ENCODE results near the gene PRR30.

The PRR30 gene

GRCh38 chr2:27154488-27154887 lies 15.3 kb upstream of the PRR30 start:
- DNase-seq: no peak

GRCh38 chr2:27152796-27153464 lies 13.7 kb upstream of the PRR30 start:
- no peak for DNase-seq

DNA sequence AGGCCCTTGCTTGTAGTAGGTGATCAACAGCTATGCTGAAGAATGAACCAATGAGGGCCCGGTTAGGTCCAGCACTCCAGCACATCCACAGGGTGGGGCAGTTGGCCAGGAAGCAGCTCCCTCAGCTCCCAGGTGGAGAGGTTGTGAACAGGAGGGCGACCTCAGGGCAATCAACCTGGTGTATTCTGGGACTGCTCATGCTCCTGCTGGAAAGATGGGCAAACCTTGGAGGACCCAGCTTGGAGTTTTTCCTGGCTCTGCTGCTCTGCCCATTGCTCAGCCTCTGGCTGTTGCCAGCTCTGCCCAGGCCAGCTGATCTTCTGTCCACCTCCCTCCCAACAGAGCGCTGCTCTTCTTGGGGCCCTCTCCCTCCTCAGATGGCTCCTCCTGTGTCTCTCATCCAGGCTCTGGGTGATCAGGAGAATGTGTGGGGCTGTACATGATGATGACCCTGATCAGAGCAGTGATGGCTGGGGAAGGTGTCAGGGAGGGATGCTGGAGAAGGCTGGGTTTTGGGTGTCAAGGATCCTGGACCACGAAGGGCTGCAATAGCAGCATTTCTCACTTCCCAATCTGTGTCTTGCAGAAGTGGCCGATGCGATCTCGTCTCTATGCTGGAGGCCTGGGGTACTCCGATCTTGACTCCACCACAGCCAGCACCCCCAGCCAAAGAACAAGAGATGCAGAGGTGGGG lies 13.0 kb upstream of the PRR30 start:
- no peak for DNase-seq

- DNase-seq: no peak
Observed at GRCh38 chr2:27150639-27151230, 11.5 kb upstream of the PRR30 start.

DNA sequence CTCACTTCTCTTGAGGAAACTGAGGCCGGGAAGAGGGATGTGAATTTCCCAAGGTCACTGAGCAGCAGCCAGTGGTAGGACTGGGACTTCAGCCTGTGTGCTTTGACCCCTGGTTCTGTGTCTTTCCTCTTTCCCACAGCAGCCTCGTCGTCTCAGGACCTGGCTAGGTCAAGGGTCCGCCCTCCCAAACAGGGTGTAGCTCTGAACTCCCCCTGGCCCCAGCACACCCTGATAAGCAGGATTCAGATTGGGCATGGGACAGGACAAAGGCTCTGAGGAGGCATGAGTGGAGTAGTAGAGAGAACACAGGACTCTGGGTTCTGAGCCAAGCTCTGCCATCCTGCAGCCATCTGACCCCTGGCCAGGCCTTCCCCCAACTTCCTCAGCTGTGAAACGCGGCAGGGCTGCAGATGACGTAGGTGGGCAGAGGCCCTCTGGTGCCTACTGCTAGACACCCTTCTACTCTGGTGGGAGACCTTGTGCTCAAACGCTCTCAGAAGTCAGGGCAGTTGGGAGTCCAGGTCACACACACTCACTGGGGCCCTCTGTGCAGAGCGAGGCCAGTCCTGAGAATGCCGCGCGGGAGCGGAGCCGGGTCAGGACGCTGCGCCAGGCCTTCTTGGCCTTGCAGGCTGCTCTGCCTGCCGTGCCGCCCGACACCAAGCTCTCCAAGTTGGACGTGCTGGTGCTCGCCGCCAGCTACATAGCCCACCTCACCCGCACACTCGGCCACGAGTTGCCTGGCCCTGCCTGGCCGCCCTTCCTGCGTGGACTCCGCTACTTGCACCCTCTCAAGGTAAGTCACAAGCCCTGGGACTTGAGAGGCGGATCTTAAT lies 10.6 kb upstream of the PRR30 start:
- no peak for DNase-seq

DNA sequence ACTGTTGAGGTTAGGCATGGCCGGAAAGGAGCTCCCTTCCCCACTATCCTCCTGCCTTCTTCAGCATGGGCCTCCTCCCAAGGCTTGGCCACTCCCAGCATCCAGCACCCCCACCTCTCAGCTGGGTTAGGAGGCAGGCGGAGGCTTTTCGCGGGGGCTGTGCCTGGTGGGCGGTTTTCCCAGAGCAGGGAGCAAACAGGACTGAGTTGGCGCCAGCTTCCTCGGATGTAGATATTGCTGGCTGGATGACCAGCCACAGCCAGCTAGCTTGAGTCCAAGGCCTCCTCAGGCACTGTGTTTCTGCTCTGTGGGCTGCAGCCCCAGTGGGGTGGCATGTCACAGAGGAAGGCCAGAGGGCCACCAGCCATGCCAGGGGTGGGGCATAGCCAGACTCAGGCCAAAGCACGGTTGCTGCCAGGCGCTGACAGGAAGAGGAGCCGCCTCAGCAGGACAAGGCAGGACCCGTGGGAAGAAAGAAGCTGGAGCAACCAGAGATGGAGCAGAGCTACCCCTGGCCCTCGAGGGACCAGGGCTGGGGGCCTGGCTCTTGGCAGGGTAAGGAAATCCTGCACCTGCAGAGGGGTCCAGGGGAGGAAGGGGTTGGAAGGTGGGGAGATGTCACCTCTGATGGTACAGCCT lies 9.7 kb upstream of the PRR30 start, which contains the start of gene TCF23:
TCF23 (plus strand) TSS at position 204 of the 639 bp plus-strand sequence; CDS start at position 334, 130 bp downstream.
- no peak for DNase-seq

DNA sequence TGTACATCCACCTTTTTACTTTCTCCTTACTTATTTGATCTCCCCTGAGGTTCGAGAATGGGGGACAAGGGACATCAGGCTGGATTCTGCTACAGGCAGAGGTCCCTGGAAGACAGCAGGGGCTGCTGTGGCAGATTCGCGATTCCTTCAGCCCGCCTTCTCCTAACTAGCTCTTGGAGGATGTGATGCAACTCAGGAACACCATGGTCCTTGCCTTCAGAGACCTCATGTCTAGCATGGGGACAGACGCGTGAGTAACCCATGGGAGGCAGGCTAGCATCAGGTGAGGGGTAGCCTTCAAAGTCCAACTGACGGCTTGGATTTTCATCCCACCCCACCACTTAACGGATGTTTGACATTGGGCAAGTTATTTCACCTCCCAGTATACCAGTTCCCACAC lies 8.7 kb upstream of the PRR30 start:
- no peak for DNase-seq

DNA sequence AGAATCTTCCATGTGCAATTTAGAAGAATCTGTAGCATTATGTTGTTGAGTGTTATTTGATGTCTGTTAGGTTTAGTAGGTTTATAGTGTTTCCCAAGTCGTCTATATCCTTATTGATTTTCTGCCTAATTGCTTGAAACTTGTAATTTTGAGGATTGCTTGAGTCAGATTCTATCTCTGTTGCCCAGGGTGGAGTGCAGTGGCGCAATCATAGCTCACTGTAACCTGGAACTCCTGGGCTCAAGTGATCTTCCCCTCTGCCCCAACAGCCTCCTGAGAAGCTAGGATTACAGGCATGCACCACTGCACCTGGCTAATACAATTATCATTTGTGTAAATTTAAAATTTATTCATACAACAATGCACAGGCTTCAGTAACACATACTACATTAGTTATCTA lies 6.5 kb upstream of the PRR30 start:
- DNase-seq: no peak

- DNase-seq: no peak
Observed at GRCh38 chr2:27143285-27143684, 4.1 kb upstream of the PRR30 start.

DNA sequence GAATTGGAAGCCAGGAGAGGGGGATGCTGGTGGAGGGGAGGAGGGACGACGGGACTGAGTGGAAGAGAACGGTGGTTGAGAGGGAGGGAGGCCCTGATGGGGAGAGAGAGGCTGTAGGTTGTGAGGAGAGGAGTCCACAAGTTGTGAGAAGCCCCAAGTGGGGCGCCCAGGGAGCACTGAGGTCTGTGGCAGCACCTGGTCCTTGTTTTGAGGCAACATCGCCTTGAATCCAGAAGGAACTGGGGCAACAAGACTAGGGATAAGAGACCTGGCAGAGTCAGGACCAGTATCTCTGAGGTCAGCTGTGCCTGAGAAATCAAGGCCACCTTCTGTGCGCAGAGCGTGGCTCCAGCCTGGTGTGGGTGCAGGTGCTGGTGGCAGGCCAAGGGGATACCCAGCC lies 1.1 kb downstream of the PRR30 start:
- DNase-seq: no peak

- DNase-seq: no peak
Observed at GRCh38 chr2:27137322-27137935, 1.8 kb downstream of the PRR30 start.

DNA sequence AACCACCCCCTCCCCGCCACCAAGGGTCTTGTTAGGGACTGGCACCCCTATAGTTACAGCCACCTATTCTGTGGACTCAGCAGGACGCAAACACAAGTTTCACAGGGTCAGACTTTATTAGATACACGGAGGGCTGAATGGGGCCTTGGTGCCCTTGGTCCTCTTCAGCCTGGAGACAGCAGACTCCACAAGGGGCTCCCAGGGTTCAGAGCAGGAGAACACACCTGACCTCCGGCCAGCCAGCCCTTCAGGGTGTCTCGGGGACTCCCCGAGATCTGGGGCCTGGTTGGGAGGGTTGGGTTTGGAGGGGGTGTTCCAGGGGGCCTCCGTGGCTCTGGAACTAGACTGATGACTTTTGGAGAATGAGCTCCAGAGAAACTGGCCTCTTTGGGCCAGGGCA lies 2.5 kb downstream of the PRR30 start:
- DNase-seq: no peak

DNA sequence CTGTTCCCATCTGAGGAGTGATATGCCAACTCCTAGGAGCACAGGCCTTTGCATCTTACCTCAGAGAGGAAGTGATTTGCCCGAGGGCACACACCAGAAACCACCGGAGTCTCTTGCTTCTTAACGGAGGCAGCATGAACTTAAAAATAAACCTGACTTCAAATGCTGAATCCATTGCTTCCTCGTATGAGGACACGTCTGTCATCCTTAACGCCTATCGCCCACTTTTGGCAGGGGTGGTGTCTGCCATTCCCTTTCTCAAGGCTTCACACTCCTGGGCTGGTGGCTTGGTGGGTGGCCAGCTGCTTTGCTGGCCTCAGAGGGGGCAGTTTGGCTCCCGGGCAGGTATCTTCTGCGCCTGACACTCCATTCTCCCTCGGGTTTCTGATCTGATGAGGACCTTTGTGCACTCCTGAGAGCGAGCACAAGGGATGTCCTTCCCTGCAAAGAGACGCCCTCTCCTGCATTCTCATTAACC lies 3.7 kb downstream of the PRR30 start:
- no peak for DNase-seq

DNA sequence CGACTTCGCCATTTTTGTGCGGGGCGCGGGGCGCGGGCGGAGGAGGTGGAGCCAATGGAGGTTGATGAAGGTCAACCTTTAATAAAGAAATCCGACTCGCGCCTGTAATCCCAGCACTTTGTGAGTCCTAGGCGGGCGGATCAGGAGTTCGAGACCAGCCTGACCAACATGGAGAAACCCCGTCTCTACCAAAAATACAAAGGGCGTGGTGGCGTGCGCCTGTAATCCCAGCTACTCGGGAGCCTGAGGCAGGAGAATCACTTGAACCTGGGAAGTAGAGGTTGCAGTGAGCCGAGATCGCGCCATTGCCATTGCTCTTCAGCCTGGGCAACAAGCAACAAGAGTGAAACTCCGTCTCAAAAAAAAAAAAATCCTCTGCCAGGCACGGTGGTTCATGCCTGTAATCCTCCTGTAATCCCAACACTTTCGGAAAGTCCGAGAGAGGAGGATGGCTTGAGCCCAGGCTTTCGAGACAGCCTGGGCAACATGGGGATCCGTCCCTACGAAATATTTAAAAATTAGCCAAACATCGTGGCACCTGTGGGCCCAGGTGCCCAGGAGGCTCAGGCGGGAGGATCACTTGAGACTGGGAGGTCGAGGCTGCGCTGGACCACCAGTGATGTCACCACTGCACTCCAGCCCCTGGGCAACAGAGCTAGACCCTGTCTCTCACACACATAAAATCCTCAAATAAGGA lies 4.3 kb downstream of the PRR30 start:
- no peak for DNase-seq

GRCh38 chr2:27133905-27134780 lies 5.1 kb downstream of the PRR30 start, which contains the start of gene PREB:
PREB (minus strand) TSS chr2:27134636; CDS start chr2:27134421, 215 bp downstream.
- peak; percentile 97 for DNase-seq

DNA sequence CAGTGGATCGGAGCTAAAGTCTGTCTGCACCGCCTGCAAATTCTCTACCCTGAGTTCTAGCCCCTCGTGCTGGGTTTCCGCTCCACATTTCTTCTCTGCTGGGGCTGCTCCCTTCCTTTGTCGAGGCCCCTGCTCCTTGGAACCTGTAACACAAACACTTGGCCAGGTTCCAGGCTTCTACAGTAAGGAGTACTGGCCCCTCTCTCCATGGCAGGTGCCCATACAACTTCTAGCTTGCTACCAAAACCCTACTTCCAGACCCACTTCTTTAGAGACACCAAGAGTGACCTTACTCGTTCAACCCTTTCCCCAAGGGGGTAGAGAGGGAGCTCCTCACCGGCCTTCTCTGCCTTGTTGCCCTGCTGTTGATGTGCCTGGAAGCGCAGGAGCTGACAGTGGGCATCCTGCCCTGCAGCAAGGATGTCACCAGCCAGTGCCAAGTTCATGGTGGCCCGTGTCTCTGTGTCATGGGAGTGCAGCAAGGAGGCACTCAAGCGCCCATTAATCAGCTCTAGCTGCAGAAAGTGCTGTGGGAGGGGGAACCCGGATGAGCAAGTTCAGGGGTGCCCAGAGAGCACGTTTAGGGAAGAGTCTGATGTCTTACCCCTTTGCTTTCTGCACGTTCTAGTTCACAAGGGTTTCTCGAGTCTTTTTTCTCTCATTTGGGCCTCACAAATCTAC lies 5.9 kb downstream of the PRR30 start:
- no peak for DNase-seq

DNA sequence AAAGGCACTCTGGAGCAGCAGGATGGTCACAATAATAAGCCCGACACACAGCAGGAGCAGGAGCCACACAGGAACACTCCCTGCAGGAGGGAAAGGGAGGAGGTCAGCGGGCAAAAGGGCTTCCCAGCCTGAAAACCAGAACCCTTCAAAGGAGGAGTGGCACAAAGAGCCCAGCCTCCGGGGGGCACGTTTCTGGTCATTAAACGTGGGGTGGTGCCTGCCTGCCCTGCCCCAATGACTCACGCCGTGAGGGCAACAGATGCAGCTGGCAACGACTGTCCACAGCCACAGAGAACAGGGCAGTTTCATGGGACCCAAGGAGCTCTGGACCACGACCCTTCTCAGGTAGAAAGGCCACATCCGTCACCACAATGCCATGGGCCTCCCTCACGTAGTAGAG lies 7.8 kb downstream of the PRR30 start:
- no peak for DNase-seq

DNA sequence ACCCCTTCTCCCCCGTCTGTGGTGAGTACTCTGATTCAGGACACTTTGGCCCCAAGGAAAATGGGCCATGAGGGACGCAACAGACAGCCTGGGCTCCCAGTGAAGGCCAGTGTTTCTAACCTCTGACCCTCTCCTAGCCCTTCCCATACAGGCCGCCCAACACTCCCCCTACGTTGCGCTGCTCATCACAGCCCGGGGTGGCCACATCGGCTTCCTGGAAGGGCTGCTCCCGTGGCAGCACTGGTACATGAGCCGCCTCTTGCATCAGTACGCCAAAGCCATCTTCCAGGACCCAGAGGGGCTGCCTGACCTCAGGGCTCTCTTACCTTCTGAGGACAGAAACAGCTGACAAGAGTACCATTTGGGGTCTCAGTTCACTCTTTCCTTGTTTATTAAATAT lies 8.8 kb downstream of the PRR30 start:
- no peak for DNase-seq

- DNase-seq: no peak
Observed at GRCh38 chr2:27128668-27129571, 10.3 kb downstream of the PRR30 start.
